HG03108 (cell line): ENCODE results near the gene CCDC70.
"Not testable (repeated sequence)": the region's sequence is repeated elsewhere in the genome, so short reads cannot be mapped to it uniquely, and the experiment has no call there.

Experiments used
- ATAC-seq: cut with Tn5 transposase; IDR thresholded peaks from one replicate; pipeline ENCODE4 v1.9.1; 2021; ENCODE audit warnings: moderate library complexity; ENCODE audit not compliant: unreplicated experiment

Gene CCDC70

DNA sequence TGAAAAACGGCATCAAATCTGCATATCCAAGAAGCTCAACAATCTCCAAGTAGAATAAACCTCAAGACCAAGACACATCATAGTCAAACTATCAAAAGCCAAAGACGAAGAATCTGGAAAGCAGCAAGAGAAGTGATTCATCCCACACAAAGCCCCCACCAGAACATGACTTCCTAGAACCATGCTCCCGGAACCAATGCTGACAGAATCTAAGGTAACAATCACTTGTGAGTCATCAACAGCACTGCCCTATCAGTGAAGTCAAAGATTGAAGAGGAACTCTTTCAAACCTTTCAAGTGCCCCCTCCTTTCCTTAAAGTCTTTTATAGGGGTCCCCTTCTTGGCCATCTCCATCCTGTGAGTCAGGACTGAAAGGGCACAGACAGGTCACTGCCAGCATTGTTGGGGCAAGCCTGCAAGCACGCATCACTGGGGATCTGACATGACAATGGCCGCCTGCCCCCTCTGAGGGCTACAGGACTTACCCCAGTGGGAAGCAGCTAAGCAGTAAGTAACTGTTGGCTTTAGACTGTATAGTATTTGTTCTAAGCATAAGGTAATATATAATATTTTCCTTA lies at the start of gene CCDC70:
Gene CCDC70, plus strand, starts transcription at position 247 of the 578 bp plus-strand sequence. CDS start 3,443 bp downstream, outside the sequence.
- ATAC-seq, result no peak

GRCh38 chr13:51814071-51814470 lies 47.7 kb upstream of the CCDC70 start:
- no peak for ATAC-seq

DNA sequence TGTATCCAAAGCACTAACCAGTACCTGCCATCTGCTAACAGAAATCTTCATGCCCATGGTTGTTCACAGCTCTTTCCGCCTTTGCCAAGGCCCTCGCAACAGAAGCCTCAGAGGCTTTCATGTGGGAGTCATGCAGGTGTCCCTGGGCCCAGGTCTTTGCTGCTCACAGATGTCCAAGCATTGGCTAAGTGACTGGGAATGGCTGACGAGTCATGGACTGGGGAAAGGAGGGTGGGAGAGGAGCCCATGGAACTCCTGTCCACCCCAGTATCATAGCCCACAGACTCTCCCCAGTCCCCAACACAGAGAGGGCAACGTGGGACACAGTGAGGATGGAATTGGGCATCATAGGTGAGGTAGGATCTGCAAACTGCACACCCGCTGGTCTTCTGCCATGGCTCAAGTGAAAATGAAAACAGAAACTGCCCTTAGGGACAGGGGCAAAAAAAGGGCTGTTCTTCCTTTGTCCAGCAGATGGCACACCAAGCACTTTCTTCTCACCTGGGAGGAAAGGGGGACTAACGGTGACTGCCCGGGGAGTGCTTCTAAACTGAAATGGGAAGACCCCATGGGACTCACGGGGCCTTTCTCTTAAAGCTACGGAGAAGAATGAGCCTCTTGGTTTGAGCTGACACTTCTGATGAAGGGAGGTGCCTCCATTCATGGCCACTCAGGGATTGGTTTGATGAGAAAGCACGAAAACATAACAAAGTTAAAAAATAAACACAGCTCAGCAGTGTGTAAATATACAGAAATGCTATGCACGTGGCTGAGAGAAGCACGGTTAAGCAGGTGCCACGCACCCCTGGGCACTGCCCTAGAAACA lies 46.7 kb upstream of the CCDC70 start:
- peak; percentile 47 for ATAC-seq

GRCh38 chr13:51815848-51816247 lies 45.9 kb upstream of the CCDC70 start:
- ATAC-seq, result no peak

- no peak for ATAC-seq
Measured at GRCh38 chr13:51816604-51817249, 45.0 kb upstream of the CCDC70 start.

DNA sequence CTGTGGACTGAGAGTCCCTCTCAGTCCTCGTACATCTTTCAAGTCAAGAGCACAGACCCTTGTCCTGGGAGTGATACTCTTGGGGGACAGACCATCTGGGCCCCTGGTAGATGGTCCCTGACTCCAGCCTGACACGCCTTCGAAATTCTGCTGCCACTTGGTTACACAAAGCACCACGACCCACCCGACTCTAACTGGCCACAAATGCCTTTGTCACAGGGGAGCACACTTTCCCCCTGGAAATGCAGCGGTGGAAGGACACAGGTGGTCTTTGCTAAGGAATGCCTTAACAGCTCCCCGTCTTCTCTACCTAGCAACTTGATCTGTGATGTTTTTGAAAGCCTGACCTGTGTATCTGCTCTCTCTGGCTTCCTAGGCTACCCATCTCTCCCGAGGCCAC lies 44.1 kb upstream of the CCDC70 start:
- no peak for ATAC-seq

- ATAC-seq, result no peak
Measured at GRCh38 chr13:51818276-51818675, 43.5 kb upstream of the CCDC70 start.

- peak; percentile 40 for ATAC-seq
Measured at GRCh38 chr13:51818781-51819511, 42.8 kb upstream of the CCDC70 start.

- no peak for ATAC-seq
Measured at GRCh38 chr13:51819544-51819943, 42.2 kb upstream of the CCDC70 start.

DNA sequence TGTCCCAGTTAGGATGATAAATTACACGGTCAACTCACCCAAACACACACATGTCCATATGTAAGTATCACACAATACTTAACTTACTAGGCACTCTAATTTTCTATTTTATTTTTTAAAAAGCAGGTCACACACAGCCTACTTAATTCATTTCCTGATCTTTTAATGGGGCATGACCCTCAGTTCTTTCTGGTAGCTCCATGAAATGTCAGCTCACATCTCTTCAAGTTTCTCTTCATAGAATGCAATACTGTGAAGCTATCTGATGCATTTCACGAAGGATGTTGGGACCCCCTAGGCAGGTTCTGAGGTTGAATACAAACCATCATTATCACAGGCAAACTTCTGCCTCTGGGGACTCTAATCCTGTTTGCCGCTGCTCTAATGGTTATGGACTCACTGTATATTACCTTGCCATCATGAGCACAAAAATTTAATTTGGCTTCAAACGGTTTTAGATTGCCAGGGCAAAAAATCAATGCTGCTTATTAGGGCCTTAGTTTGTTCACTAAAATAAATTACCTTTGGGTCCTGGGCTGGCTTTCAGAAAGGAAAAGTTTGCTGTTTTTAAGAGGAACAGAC lies 41.7 kb upstream of the CCDC70 start:
- ATAC-seq, result no peak

DNA sequence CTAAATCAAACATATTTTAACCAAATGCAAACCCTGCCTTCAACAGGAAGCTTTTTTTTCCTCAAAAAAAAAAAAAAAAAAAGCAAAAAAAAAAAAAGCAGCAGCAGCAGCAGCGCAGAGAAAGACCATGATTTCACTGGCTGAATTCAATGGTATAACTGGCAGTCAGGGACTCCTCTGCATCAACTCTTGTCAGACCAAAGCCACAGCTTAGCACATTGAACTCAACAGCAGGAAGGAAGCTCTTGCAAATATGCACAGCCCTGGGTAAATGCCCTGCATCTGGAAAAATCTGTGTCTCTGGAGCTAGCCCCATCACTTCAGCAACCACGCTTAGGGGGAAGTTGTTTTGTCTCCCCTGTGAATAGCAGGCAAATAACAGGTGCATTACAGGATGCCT lies 40.2 kb upstream of the CCDC70 start:
- ATAC-seq, result no peak

- ATAC-seq, result no peak
Measured at GRCh38 chr13:51822106-51822815, 39.5 kb upstream of the CCDC70 start.

- ATAC-seq, result no peak
Measured at GRCh38 chr13:51823359-51823758, 38.4 kb upstream of the CCDC70 start.

GRCh38 chr13:51823863-51824262 lies 37.9 kb upstream of the CCDC70 start:
- no peak for ATAC-seq

- not testable (repeated sequence) for ATAC-seq
Measured at GRCh38 chr13:51824712-51825111, 37.1 kb upstream of the CCDC70 start.

DNA sequence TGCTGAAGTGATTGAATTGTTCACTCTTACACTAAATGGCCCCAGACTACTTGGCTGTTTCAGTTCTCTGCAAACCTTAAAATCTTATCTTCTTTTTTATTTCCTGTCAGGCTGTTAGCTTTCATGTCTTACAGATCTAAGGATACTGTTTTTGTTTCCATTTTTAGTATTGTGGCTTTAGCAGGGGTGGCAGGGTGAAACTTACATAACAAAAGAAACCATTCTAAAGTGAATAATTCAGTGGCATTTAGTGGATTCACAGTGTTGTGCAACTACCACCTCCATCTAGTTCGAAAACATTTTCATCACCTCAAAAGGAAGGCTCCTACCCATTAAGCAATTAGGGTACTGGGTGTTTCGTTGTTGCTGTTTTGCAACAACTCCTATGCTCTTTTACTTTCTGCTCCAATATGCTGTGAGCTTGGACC lies 36.6 kb upstream of the CCDC70 start:
- peak; percentile 41 for ATAC-seq

DNA sequence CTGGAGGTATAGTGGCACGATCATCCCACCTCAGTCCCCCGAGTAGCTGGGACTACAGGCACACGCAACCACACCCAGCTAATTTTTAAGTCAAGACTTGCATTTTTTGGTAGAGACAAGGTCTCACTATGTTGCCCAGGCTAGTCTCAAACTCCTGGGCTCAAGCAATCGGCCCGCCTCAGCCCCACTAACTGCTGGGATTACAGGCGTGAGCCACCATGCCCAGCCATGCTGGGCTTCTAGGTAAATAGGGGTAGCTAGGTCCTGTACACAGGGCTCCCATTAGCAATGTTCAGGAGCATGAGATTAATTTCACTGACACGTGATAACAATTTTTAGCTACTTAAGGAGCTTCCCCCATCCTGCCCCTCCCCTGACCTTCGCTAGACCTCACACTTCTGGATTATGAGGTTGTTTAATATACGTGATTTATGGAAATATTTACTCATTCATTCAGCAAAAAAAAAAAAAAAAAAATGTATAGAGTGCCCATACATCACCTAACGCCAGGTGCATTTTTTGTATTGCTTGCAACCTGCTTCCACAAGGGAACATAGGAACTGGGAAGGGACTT lies 36.0 kb upstream of the CCDC70 start:
- no peak for ATAC-seq

GRCh38 chr13:51826606-51827005 lies 35.2 kb upstream of the CCDC70 start:
- no peak for ATAC-seq

GRCh38 chr13:51827254-51827653 lies 34.5 kb upstream of the CCDC70 start:
- no peak for ATAC-seq
